GM19324 (cell line): ENCODE results near the gene BABAM2.

ENCODE experiments used
- ATAC-seq: cut with Tn5 transposase; IDR thresholded peaks from one replicate; pipeline ENCODE4 v1.9.1; 2021; ENCODE audit warnings: mild to moderate bottlenecking, moderate library complexity; ENCODE audit not compliant: unreplicated experiment, low FRiP score

Gene BABAM2

DNA sequence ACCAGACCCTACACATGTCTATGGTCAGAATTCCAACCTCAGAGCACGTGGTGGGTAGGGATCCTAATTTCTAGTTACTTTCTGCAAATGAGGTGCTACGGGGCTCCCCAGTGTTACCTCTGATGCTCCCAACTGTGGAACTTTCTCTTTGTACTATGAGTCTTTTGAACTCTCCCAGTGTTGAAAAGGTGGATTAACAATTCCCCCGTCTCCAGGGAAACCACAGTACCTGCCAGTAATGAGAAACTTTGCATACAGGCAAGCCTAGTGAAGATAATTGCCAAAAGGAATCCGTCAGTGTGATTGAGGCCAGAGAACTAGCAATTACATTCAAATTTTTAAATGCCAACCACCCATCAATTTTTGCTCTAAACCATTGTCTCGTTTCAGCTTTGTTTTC lies 373.2 kb downstream of the BABAM2 start:
- ATAC-seq: no peak

DNA sequence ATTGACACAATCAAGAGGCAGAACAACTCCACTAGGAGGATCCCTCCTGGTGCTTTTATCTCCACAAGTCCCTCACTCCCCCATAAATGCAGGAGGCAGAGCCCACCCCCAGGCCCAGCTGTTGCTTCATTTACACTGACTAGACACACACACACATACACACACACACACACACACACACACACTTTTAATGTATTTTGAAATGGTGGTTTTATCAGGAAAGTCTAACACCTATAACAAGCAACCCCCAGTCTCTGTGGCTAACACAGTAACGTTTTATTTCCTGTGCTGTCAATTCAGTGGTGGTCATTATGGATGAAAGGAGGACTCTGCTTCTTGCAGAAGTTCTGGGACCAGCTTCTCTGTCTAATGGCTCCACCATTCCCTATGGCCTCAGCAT lies 376.8 kb downstream of the BABAM2 start:
- ATAC-seq: no peak

GRCh38 chr2:28268386-28268785 lies 377.9 kb downstream of the BABAM2 start:
- no peak for ATAC-seq

DNA sequence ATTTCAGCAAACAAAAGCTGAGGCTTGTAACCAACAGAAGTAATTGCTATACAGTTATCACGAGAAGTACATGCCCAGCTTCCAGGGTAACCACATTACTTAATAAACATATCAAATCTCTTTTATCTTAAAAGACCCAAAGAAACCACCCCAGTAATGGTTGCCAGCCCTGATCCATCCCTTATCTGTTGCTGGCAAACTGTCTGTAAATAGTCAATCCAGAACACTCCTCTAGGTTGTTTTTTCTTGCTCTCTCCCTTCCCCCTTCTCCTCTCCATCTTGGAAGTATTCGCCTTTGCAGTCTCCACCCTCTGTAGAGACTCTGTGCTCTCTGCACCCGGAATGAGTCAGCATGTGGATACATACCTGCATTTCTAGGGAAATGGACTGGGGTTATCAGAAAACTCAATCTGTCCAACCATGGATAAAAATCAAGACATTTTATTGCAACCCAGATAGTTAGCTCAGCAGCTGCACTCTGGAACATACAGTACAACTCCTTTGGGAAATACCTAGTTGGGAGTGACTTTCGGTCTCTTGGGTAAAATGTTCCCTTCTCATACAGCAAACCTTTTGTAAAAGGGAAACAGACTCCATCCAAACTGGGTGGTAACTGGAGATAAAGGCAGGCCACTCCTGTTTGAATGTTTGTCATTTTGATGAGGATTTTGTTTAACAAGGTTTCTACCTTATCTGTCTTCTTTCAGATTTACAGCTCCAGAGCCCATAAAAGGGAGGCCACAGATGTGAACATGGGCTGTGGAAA lies 378.7 kb downstream of the BABAM2 start:
- ATAC-seq: no peak

DNA sequence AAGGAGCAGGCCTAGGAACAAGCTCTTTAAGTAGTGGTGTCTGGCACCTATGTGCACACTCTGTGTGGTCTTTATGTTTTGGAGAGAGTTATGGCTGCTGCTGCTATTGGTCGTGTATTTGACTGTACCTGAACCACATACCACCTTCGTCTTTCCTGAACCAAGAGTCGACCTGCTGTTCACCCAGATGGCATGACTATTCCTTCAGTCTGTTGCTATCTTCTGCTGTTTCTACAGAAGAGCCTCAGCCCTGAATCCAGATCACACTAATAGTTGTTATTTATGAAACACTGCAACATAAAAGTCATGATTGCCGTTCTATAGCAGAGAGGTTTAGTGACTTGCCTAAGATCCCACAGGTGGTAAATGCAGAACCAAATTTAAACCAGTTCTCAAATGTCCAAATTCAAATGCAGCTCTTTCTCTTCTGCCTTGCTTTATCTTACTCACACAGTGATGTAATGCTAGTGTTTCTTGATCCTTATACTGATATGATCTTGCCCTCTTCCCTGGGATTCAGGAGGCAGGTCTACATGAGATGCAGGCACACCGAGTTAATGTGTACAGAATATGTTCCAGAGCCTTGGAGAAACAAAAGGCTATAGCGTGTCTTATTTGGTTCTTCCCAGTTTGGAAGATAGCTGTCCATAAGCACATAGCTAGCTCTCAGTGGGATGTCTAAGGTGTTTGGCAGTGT lies 380.1 kb downstream of the BABAM2 start:
- ATAC-seq: no peak

DNA sequence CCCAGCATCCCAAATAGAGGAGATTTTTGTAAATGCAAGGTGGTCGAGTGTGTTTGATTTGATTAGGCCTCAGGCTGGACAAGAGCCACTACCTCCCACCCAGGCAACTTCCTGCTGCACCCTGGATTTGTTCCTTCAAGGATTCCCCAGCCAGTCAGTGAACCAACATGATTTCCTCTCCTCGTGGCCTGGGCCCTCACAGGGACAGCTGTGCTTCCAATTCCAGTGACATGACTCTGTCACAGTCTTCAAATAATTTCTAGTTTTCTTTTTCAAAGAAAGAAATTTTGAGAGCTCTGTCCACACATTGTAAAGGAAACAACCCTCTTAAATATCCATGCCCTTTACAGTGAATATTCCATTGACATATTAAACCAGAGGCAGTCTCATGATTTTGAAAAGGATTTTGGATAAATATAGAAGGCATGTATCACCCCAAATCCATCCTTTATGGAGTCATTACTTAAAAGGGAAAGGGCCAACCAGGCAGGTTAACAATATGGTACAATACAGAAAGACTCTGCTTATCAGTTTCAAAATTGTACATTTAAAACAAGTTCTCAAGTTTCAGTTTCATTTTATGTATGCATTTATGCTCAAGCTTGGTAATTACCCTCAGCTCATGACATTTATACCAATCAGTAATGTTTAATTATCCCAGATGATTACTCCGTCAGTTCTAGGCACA lies 380.8 kb downstream of the BABAM2 start:
- ATAC-seq: no peak

DNA sequence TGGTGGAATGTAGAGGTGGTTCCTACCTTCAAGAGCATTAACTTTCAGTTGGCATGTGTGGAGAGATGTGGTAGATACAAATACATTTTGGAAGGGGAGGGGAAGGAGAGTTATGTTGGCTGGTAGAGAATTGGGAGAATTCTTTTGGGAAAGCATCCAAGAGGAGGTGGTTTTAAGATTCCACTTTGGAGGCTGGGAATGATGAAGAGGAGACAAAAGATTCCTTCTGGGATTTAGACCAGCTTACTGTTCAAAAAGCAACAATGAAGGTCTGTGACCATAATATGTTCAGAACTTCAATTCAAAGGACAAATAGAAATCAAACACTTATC lies 381.4 kb downstream of the BABAM2 start:
- ATAC-seq: no peak

- no peak for ATAC-seq
These were observed 383.2 kb downstream of the BABAM2 start for GRCh38 chr2:28273751-28274150.

DNA sequence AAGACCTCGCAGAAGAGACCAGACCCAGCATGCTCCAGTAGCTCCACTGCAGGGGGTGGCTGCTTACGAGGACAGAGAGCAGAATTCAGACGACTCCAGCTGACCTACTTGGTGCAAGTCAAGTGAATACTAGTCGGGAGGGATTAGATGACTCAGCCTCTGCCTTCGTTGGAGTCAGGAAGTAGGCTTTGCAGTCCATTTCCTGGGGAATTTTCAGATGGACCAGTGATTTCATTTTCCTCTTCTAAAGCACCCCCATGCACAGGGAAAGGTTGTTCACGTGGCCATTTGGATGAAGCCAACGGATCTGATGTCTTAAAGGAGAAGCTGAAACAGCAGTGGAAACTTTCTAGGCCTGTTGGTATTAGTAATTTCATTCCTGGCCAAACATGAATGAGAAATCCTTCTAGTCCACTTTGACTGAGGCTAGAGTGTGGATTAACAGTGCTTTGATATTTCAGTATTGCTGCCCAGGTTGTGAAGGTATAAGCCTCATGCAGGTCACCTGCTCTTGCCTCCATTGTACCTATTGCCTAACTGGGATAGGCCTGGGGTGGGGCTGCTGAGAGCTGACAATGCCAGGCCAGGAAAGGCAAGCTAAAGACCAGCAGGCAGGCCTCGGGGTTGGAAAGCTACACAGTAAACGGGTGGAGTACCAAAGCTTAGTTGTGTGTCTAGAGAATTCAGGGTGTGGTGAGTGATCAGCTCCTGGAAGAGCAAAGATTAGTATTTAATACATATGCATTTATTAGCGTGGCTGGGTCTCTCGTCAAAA lies 384.6 kb downstream of the BABAM2 start:
- no peak for ATAC-seq

GRCh38 chr2:28276076-28276618 lies 385.6 kb downstream of the BABAM2 start:
- ATAC-seq: no peak

DNA sequence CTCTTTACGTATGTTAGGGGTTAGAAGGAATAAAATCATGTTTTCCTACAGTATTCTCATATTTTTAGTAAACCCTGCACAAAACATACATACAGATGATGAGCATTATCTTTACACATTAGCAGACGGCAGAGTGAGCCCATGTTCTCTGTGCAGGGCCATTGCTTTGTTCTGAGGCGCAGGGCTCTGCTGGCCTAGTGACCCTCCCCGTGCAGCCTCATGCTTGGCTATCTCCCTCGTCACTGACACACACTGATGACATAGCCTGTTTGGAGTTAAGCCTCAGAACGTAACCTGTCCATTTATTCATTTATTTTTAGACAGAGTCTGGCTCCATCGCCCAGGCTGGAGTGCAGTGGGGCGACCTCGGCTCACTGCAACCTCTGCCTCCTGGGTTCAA lies 386.3 kb downstream of the BABAM2 start:
- no peak for ATAC-seq

DNA sequence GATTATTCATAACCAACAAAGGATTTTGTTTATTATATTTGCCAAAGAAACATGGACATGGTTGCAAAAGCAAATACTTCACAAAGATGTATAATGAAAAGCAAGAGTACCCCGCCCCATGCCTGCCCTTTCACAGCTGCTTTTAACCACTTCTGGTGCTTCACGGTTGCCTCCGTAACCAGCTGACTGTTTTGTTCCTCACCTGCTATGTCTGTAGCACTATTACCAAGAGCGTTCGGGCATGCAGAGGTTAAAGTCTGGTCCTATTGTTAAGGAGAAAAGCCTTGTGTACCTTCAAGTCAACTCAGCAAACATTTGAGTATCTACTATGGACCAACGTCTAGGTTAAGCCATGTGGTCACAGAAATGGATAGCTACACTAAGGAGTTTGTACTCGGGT lies 386.9 kb downstream of the BABAM2 start:
- ATAC-seq: no peak

DNA sequence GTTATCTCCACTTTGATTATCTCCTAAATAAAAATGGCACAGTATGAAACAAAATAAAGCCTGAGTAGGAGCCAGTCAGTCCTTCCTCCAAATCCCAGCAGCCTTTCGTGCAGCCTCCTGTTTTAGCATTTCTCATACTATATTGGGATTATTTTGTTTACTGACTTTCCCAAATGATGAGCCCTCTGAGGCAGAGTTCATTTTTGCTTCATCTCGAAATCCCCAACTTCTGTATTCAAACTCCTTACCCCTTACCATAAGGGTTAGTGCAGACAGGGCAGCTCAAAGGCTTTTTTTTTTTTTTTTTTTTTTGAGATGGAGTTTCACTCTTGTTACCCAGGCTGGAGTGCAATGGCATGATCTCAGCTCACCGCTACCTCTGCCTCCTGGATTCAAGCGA lies 388.8 kb downstream of the BABAM2 start:
- no peak for ATAC-seq

DNA sequence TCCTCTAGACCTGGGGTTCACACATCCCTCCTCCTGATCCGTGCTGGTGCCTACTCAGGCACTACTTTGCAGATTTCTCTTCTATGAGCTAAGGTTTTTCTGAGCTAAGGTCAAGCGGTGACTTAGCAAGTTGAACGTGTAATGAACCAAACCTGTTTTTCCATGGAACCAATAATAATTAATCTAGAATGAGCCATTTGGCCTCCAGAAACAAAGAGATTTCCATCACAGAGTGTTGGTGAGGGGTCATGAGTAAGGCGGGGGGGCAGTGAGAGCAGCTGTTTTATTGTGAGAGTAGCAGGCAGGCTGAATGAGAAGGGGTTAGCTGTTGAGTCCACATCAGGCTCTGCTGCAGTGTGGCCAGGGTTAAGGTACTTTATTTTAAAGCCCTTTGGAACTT lies 390.1 kb downstream of the BABAM2 start:
- ATAC-seq: no peak

DNA sequence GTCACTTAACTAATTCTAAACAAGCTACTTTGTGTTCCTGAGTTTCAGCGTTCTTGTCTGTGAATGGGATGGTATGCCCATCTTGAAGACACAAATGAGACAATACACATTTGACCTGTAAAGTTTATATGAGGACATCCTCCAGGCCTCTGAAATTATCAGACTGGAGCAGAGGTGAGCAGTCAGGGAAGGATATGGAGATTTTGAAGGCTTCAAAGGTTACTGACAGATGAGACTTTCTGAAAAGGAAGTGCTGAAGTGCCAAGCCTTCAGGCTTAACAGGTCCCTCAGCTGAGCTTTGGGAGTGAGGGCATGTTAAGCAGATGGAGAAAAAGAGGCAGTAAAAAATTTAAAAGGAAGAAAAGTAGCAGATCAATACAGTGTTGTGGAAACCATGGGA lies 391.2 kb downstream of the BABAM2 start:
- ATAC-seq: no peak

DNA sequence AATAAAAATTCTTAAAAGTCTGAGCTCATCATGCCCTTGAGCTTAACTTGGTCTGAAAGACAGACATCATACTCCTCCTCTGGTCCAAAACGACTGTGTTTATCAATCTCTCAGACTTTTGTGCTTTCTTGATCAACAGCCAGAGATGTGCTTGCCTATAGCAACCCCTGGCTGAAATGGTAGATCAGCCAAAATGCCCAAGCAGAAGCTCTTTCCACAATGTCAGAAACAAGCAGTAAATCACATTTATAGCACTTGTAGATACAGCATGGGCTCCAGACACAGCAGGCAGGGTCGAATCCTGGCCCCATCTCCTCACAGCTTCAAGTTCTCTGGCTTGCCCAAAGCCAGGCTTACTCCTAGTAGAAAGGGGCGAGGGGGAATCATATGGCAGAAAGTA lies 391.7 kb downstream of the BABAM2 start:
- no peak for ATAC-seq

DNA sequence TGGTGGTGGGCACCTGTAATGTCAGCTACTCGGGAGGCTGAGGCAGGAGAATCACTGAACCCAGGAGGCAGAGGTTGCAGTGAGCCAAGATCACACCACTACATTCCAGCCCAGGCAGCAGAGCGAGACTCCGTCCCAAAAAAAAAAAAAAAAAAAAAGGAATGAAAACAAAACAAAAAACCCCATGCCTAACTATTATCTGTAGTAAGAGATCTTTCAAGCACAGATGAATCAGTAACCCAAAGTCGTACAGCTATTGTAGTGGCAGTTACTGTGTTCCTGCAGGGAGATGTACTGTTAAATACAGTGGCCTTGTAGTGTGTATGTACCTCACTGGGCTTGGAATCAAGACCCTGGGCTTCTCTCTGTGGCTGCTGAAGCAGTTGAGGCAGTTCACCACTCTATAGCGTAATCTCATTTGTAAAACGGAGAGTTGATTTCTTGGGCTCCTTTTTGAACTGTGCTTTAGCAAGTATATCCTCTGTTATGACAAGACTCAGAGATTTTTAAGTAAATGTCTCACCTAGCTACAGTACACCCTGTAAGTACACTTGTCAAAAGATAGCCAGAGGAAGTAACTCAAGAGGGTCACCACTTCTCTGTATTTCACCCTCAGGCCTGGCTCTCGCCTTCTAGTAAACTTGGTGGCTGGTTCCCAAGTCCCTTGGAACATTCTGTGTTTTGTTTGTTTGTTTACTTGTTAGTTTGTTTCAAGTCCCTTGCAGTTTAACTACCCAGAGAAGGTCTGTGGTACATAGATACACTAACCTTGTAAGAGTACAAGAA lies 392.5 kb downstream of the BABAM2 start:
- no peak for ATAC-seq

- ATAC-seq: no peak
These were observed 393.3 kb downstream of the BABAM2 start for GRCh38 chr2:28283861-28284260.

DNA sequence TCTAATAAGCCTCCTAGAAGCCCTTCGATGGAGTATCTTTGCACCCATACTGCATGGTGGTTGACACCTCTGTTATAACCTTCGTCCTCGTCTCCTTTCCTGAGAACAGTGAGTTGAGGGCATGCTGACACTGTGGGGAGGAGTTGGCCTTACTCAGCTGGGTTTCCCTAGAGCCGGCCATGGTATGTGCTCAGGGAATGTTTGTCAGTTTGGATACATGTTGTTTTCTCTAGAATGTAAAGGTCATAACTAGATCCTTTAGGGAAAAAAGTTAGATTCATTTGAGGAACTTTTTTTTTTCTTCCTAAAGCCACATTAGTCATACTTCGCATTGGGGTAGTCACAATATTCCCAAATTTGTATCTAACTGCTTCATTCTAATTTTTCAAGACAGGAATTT lies 396.1 kb downstream of the BABAM2 start:
- no peak for ATAC-seq
